HG02938 (cell line): Measurements from ENCODE around the gene CCDC82.

Experiments
- ATAC-seq: cut with Tn5 transposase; IDR thresholded peaks from one replicate; pipeline ENCODE4 v1.9.1; 2021; ENCODE audit warnings: mild to moderate bottlenecking, moderate library complexity; ENCODE audit not compliant: unreplicated experiment

The CCDC82 gene

GRCh38 chr11:96329855-96330510 is 59.7 kb downstream of the CCDC82 start:
- ATAC-seq, result no peak

GRCh38 chr11:96329419-96329818 is 60.3 kb downstream of the CCDC82 start:
- no peak for ATAC-seq

GRCh38 chr11:96328395-96329010 is 61.2 kb downstream of the CCDC82 start:
- ATAC-seq, result no peak

- no peak for ATAC-seq
Measured at GRCh38 chr11:96326959-96327358, 62.8 kb downstream of the CCDC82 start.

GRCh38 chr11:96324912-96325311 is 64.8 kb downstream of the CCDC82 start:
- ATAC-seq, result no peak

GRCh38 chr11:96323642-96323985 is 66.1 kb downstream of the CCDC82 start:
- no peak for ATAC-seq

- no peak for ATAC-seq
Measured at GRCh38 chr11:96322775-96323641, 66.7 kb downstream of the CCDC82 start.

- no peak for ATAC-seq
Measured at GRCh38 chr11:96321091-96321490, 68.6 kb downstream of the CCDC82 start.

- no peak for ATAC-seq
Measured at GRCh38 chr11:96319898-96320656, 69.6 kb downstream of the CCDC82 start.

GRCh38 chr11:96318850-96319249 is 70.9 kb downstream of the CCDC82 start:
- no peak for ATAC-seq

- ATAC-seq, result no peak
Measured at GRCh38 chr11:96318399-96318798, 71.3 kb downstream of the CCDC82 start.

- no peak for ATAC-seq
Measured at GRCh38 chr11:96317985-96318384, 71.7 kb downstream of the CCDC82 start.

- no peak for ATAC-seq
Measured at GRCh38 chr11:96317571-96317970, 72.1 kb downstream of the CCDC82 start.

GRCh38 chr11:96316869-96317268 is 72.8 kb downstream of the CCDC82 start:
- no peak for ATAC-seq

GRCh38 chr11:96315476-96315875 is 74.2 kb downstream of the CCDC82 start:
- no peak for ATAC-seq

GRCh38 chr11:96314326-96315020 is 75.2 kb downstream of the CCDC82 start:
- ATAC-seq, result no peak

GRCh38 chr11:96313163-96313562 is 76.5 kb downstream of the CCDC82 start:
- ATAC-seq, result no peak

- no peak for ATAC-seq
Measured at GRCh38 chr11:96311120-96311568, 78.6 kb downstream of the CCDC82 start.

GRCh38 chr11:96310236-96310635 is 79.5 kb downstream of the CCDC82 start:
- no peak for ATAC-seq

GRCh38 chr11:96309643-96310017 is 80.1 kb downstream of the CCDC82 start:
- ATAC-seq, result no peak
